ENCODE data around the gene MAST4.

MAST4 gene

GRCh38 chr5:66881480-66882161 lies 285.4 kb downstream of the MAST4 start:
- peak; percentile 32 for DNase-seq

- DNase-seq, result peak; percentile 19
Measured at GRCh38 chr5:66882606-66883227, 286.5 kb downstream of the MAST4 start.

GRCh38 chr5:66884564-66885243 lies 288.5 kb downstream of the MAST4 start:
- no peak for DNase-seq

- DNase-seq, result no peak
Measured at GRCh38 chr5:66886941-66887340, 290.7 kb downstream of the MAST4 start.

GRCh38 chr5:66888613-66889012 lies 292.4 kb downstream of the MAST4 start:
- DNase-seq, result peak; percentile 77

GRCh38 chr5:66889056-66889455 lies 292.9 kb downstream of the MAST4 start:
- DNase-seq, result peak; percentile 71

GRCh38 chr5:66889524-66889923 lies 293.3 kb downstream of the MAST4 start:
- DNase-seq, result peak; percentile 47

GRCh38 chr5:66891184-66891925 lies 295.2 kb downstream of the MAST4 start:
- DNase-seq, result no peak

GRCh38 chr5:66892716-66893115 lies 296.5 kb downstream of the MAST4 start:
- peak; percentile 87 for DNase-seq

GRCh38 chr5:66894480-66895240 lies 298.5 kb downstream of the MAST4 start:
- DNase-seq, result peak; percentile 20

- peak; percentile 96 for DNase-seq
Measured at GRCh38 chr5:66896171-66896570, 300.0 kb downstream of the MAST4 start.

GRCh38 chr5:66897356-66897755 lies 301.2 kb downstream of the MAST4 start:
- peak; percentile 40 for DNase-seq

- peak; percentile 37 for DNase-seq
Measured at GRCh38 chr5:66898241-66898995, 302.2 kb downstream of the MAST4 start.

- no peak for DNase-seq
Measured at GRCh38 chr5:66903218-66903617, 307.0 kb downstream of the MAST4 start.

GRCh38 chr5:66903709-66904108 lies 307.5 kb downstream of the MAST4 start:
- no peak for DNase-seq

- no peak for DNase-seq
Measured at GRCh38 chr5:66904189-66904588, 308.0 kb downstream of the MAST4 start.

GRCh38 chr5:66906021-66906420 lies 309.8 kb downstream of the MAST4 start:
- no peak for DNase-seq

GRCh38 chr5:66908230-66908629 lies 312.0 kb downstream of the MAST4 start:
- DNase-seq, result no peak

GRCh38 chr5:66909364-66909763 lies 313.2 kb downstream of the MAST4 start:
- DNase-seq, result peak; percentile 38

GRCh38 chr5:66912787-66913186 lies 316.6 kb downstream of the MAST4 start:
- peak; percentile 19 for DNase-seq

- DNase-seq, result no peak
Measured at GRCh38 chr5:66915531-66915930, 319.3 kb downstream of the MAST4 start.

GRCh38 chr5:66922881-66923280 lies 326.7 kb downstream of the MAST4 start:
- no peak for DNase-seq
